22Rv1 (cell line): Measurements from ENCODE around the gene PSD4.

Experiments
- ZFX ChIP-seq: fragments of 450-650 bp; IDR thresholded peaks from 2 replicates; pipeline ENCODE4 v1.6.1; 2017; ENCODE audit warnings: antibody characterized with exemption, borderline replicate concordance
- TF ChIP-seq, protein P1 (sequence below): fragments of 450-650 bp; IDR thresholded peaks from 2 replicates; pipeline ENCODE4 v1.5.1; 2017; ENCODE audit warnings: mild to moderate bottlenecking

DNA sequence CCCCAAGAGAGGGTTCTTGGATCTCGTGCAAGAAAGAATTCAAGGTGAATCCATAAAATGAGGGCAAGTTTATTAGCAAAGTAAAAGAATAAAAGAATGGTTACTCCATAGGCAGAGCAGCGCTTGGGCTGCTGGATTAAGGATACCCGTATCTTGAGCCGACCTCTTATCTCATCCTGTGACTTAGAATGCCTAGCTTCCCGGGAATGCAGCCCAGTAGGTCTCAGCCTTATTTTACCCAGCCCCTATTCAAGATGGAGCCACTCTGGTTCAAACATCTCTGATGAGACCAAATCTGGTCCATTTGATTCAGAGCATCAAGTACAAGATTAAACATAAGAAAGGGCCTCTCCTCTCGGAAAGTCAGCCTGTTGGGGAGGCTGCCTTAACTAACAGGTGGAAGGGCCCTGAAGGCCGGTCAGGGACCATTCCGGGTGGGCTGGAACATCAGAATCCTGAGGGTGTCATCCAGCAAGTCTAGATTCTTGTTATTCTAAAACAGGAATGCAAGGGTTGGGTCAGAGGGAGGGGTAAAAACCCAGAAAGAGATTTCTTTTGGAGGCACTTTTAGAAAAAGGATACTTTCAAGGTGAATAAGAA is 5.8 kb downstream of the PSD4 start:
- TF ChIP-seq, protein P1, sequence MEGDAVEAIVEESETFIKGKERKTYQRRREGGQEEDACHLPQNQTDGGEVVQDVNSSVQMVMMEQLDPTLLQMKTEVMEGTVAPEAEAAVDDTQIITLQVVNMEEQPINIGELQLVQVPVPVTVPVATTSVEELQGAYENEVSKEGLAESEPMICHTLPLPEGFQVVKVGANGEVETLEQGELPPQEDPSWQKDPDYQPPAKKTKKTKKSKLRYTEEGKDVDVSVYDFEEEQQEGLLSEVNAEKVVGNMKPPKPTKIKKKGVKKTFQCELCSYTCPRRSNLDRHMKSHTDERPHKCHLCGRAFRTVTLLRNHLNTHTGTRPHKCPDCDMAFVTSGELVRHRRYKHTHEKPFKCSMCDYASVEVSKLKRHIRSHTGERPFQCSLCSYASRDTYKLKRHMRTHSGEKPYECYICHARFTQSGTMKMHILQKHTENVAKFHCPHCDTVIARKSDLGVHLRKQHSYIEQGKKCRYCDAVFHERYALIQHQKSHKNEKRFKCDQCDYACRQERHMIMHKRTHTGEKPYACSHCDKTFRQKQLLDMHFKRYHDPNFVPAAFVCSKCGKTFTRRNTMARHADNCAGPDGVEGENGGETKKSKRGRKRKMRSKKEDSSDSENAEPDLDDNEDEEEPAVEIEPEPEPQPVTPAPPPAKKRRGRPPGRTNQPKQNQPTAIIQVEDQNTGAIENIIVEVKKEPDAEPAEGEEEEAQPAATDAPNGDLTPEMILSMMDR = no peak
- no peak for TF ChIP-seq ZFX
